ENCODE measurements around the gene TTC7B.

The TTC7B gene

GRCh38 chr14:90816681-90817436 is 629 bp upstream of the TTC7B start:
- Mint-ChIP-seq H3K9me3 (no peaks in the 10 kb centered on the region), H3K36me3 (no peaks in the 10 kb centered on the region), H3K4me1 (peaks cover 15% of the 10 kb centered on the region), H3K27ac (no peak overlapping the region), H3K27me3 (no peaks in the 10 kb centered on the region), H3K4me3 (peak overlapping the region; percentile 49)

DNA sequence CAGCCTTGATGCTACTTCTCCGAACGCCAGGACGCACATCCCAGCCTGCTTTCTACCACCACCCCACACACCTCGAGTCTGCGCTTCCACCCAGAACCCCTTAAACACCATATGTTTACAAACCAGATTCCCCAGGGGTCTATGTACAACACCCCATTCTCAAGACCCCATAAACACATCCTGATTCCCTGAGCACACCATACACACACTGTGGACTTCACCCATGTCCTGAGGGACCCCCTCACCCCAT is 733 bp downstream of the TTC7B start:
- H3K9me3 Mint-ChIP-seq = no peaks in the 10 kb centered on the region
- no peaks in the 10 kb centered on the region for H3K36me3 Mint-ChIP-seq
- no peaks in the 10 kb centered on the region for H3K27me3 Mint-ChIP-seq
- peak overlapping the region; percentile 77 for H3K4me3 Mint-ChIP-seq
- no peak overlapping the region for H3K27ac Mint-ChIP-seq
- peaks cover 4% of the 10 kb centered on the region for H3K4me1 Mint-ChIP-seq

DNA sequence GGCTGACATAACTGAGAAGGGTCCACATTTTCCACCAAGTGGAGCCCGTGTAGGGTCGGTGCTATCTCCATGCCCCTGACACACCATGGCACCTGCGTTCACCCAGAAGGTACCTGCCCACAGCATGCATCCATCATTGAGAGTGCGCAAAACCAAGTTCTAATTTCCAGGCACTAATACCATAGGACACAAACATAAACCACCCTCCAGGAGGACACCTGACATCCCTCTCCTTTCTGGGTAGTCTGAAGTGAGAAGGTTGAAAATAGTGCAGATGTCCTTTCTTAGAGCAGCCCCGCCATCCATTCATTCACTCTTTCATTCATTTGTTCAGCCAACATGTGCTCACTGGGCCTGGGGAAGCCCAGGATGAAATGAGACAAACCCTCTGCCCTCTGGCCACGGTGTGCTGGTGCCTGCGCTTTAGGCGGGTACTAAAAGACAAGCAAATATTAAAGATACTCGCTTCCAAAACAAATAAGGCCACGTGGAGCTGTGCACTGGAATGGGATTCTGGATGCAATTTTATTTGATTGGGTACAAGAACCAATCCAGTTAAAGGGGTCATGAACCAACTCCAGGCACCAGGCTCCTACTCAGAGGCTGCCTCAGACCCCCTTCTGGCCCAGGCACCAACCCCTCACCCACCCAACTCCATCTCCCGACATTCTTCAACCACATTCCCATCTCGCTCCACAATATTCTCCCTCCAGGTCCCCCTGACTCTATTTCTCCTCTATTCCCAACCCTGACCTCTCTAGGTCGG is 1.2 kb downstream of the TTC7B start:
- H3K36me3 Mint-ChIP-seq = no peaks in the 10 kb centered on the region
- H3K27me3 Mint-ChIP-seq = no peaks in the 10 kb centered on the region
- H3K9me3 Mint-ChIP-seq = no peaks in the 10 kb centered on the region
- H3K27ac Mint-ChIP-seq = no peak overlapping the region
- H3K4me3 Mint-ChIP-seq = peak overlapping the region; percentile 77
- peaks cover 4% of the 10 kb centered on the region for H3K4me1 Mint-ChIP-seq

DNA sequence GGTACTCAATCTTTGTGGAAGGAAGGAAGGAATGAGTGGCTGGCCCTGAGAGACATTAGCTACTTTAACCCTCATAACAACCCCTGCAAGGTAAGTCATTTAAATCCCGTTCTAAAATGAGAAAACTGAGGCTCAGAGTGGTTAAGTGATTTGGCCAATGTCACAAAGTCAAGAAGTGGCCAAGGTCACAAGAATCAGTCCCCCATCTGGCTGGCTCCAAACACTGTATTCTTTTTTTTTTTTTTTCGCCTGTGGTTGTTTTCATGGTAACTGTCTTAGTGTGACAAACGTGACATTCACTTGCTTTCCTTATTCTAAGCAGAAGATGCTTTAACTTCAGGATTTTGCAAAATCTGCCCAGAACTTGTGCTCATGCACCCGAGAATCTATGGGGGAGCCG is 2.8 kb downstream of the TTC7B start:
- Mint-ChIP-seq H3K36me3 (no peaks in the 10 kb centered on the region), H3K27me3 (no peaks in the 10 kb centered on the region), H3K4me1 (peaks cover 4% of the 10 kb centered on the region), H3K9me3 (no peaks in the 10 kb centered on the region), H3K27ac (no peak overlapping the region), H3K4me3 (no peak overlapping the region)

GRCh38 chr14:90812109-90812508 is 4.1 kb downstream of the TTC7B start:
- Mint-ChIP-seq H3K4me3 (no peak overlapping the region), H3K4me1 (peaks cover 4% of the 10 kb centered on the region), H3K9me3 (no peaks in the 10 kb centered on the region), H3K36me3 (no peaks in the 10 kb centered on the region), H3K27ac (no peak overlapping the region), H3K27me3 (no peaks in the 10 kb centered on the region)

- H3K4me1 Mint-ChIP-seq = peaks cover 4% of the 10 kb centered on the region
- H3K27ac Mint-ChIP-seq = no peak overlapping the region
- H3K36me3 Mint-ChIP-seq = no peaks in the 10 kb centered on the region
- no peak overlapping the region for H3K4me3 Mint-ChIP-seq
- no peaks in the 10 kb centered on the region for H3K27me3 Mint-ChIP-seq
- no peaks in the 10 kb centered on the region for H3K9me3 Mint-ChIP-seq
These were observed 4.6 kb downstream of the TTC7B start for GRCh38 chr14:90811641-90812040.

GRCh38 chr14:90810806-90811205 is 5.4 kb downstream of the TTC7B start:
- H3K9me3 Mint-ChIP-seq = no peaks in the 10 kb centered on the region
- no peaks in the 10 kb centered on the region for H3K27me3 Mint-ChIP-seq
- H3K4me3 Mint-ChIP-seq = no peak overlapping the region
- H3K27ac Mint-ChIP-seq = no peak overlapping the region
- peaks cover 4% of the 10 kb centered on the region for H3K4me1 Mint-ChIP-seq
- no peaks in the 10 kb centered on the region for H3K36me3 Mint-ChIP-seq

DNA sequence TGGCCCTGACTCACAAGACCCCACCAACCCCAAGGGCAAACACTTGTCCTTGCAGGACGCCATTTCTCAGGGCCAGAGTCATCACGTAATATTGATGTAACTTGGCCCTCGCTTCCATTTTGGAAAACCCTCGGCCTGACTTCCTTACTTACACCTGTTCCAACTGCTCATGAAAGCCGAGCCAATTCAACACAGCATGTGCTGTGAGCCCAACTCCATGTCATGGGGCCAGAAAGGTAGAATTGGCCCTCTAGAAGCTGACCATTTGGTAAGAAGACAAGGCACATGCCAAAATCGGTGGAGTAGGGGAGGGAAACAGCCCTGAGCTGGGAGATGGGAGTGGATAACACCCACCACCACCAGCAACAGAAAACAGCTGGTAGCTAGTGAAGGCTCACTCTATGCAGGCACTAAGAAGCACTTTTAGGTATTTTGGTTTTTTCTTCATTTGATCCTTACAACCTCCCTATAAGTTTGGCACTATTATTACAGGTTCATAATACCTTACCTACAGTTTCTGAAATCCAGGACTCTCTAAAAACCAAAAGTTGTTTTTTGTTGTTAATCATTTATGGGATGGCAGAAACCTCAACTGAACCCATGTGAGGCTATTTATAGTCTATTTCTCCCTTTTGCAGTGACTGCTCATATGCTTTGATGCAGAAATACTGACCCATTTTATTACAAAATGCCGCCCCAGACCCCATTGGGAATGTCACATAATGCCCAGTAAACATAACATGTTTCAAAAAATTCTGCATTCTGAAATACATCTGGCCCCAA is 6.5 kb downstream of the TTC7B start:
- H3K27ac Mint-ChIP-seq = no peak overlapping the region
- H3K36me3 Mint-ChIP-seq = no peaks in the 10 kb centered on the region
- no peaks in the 10 kb centered on the region for H3K9me3 Mint-ChIP-seq
- H3K4me1 Mint-ChIP-seq = no peaks in the 10 kb centered on the region
- H3K27me3 Mint-ChIP-seq = no peaks in the 10 kb centered on the region
- no peak overlapping the region for H3K4me3 Mint-ChIP-seq

DNA sequence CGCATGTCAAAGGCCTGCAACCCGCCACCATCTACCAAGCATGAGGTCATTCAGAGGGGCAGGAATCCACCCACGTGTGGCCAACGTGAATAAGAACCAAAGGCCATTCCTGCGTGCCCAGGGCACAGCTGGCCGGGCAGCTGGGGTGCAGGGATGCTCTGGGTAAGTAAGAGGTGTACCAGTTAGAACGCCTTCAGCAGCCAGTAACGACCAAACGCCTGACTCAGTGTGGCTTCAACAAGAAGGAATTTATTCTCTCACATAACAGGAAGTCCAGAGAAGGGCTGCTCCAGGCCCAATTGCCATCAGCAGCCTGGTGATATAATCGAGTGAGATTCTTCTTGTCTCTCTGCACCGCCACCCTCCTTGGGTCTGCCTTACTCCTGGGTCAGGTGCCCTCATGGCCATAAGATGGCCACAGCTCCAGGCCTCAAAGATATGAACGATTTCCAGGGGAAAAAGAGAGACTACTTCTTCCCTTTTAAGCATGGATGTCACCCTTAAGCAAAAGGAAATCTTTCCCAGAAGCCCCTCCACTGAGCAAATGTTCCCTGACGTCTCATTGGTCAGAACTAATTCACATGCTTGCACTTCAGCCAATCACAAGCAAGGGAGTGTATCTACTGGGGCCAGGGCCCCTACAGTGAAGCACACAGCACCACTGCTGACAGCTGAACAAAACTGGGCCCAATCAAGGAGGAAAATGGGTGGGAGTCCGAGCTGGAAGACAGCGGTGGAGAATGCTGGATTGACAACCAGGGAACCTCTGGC is 7.3 kb downstream of the TTC7B start:
- no peaks in the 10 kb centered on the region for H3K4me1 Mint-ChIP-seq
- H3K27me3 Mint-ChIP-seq = no peaks in the 10 kb centered on the region
- no peak overlapping the region for H3K4me3 Mint-ChIP-seq
- no peaks in the 10 kb centered on the region for H3K9me3 Mint-ChIP-seq
- no peaks in the 10 kb centered on the region for H3K36me3 Mint-ChIP-seq
- no peak overlapping the region for H3K27ac Mint-ChIP-seq

DNA sequence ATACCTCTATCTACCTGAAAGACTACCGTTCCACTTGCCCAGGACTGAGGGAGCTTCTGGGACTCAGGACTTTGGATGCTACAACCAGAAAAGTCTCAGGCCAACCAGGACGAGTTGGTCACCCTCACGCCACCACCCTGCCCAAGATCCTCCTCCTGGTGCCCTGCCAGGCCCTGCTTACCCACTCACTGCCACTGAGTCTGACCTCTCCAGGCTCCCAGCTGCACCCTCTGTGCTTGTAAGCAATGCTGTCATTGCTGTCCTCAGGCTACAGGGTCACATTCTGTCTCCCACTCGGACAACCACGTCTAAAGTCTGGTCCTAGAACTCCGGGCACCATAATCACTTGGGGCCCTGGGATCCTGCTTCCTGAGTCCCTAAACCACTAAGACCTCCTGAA is 9.2 kb downstream of the TTC7B start:
- no peak overlapping the region for H3K27ac Mint-ChIP-seq
- H3K9me3 Mint-ChIP-seq = no peaks in the 10 kb centered on the region
- no peaks in the 10 kb centered on the region for H3K36me3 Mint-ChIP-seq
- H3K4me3 Mint-ChIP-seq = no peak overlapping the region
- H3K27me3 Mint-ChIP-seq = no peaks in the 10 kb centered on the region
- no peaks in the 10 kb centered on the region for H3K4me1 Mint-ChIP-seq

DNA sequence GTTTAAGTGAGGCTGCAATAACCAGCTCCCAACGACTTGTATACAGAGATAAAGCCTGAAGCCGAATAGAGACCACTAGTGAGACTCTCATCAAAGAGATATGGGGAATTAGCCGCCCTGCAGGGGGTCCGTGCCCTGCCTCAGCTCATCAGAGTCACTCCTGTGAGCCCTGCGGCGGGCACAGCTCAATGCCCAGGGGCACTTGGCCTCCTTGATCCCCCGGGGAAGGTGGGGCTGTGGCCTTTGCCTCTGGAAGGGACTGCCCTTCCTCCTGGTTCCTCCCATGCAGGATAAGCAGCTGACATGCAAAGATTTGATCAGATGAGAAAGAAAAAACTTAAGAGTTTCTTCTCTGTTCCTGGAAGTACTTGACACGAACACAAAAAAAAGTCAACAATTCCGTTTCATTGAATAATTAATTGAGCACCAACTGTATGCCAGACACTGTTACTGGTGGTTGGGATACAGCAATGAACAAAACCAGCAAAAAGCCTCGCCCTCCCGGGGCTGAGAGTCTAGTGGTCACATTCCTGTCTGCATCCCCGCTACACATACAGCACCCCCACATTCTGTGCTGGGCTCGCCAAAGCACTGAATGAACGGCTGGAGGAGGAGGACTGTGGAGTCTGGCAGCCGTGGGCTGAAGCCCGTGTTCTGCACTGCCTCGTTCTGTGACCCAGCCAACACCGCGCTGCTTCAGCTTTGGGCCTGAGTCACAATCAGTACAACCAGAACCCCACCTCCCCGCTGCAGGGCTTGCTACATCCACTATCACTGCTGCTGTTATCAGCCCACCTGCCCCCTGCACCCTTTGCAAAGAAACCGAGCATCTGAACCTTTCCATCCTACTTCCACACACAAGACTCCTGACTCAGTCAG is 10.3 kb downstream of the TTC7B start:
- Mint-ChIP-seq H3K27ac (no peak overlapping the region), H3K36me3 (no peaks in the 10 kb centered on the region), H3K4me1 (peaks cover 8% of the 10 kb centered on the region), H3K9me3 (no peaks in the 10 kb centered on the region), H3K4me3 (no peak overlapping the region), H3K27me3 (no peaks in the 10 kb centered on the region)

- no peaks in the 10 kb centered on the region for H3K36me3 Mint-ChIP-seq
- H3K27me3 Mint-ChIP-seq = no peaks in the 10 kb centered on the region
- H3K4me3 Mint-ChIP-seq = no peak overlapping the region
- no peak overlapping the region for H3K27ac Mint-ChIP-seq
- no peaks in the 10 kb centered on the region for H3K9me3 Mint-ChIP-seq
- peaks cover 11% of the 10 kb centered on the region for H3K4me1 Mint-ChIP-seq
These were observed 11.2 kb downstream of the TTC7B start for GRCh38 chr14:90805084-90805391.

DNA sequence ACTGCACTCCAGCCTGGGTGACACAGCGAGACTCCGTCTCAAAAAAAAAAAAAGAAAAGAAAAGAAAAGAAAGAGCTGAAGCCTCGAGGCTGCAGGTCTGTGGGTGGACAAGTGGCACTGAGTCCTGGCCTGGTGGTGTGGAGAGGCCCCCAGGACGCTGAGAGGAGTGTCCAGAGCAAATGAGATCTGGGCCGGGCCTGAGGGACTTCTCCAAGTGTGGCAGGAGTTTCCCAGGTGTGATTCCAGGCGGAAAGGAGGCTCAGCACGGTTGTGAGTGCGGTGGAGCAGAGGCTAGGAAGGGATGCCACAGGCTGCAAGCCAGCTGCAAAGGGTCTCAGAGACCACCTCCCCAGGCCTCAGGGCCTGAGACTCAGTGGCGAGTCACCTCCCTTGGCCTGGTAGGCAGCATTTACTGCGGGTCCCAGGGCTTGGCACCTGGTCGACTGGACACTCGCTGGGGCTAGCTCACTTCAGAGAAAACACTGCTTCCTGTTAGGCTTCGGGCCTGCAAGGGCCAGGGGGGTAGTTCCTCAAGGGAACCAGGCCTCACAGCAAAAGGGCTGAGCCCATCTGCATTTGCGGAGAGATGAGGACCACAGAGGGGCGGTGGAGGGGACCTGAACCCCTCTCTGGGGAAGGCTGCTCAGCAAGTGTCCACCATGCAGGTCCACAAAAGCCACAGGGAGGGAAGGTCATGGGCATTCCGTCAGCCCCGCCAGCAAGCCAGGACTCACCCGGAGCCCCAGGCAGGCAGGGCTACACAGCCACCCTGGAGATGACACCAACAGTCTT is 11.7 kb downstream of the TTC7B start:
- peaks cover 13% of the 10 kb centered on the region for H3K4me1 Mint-ChIP-seq
- H3K36me3 Mint-ChIP-seq = no peaks in the 10 kb centered on the region
- no peak overlapping the region for H3K4me3 Mint-ChIP-seq
- no peak overlapping the region for H3K27ac Mint-ChIP-seq
- H3K27me3 Mint-ChIP-seq = no peaks in the 10 kb centered on the region
- H3K9me3 Mint-ChIP-seq = no peaks in the 10 kb centered on the region

GRCh38 chr14:90803249-90803648 is 13.0 kb downstream of the TTC7B start:
- Mint-ChIP-seq H3K36me3 (no peaks in the 10 kb centered on the region), H3K27ac (peak overlapping the region; percentile 55), H3K27me3 (no peaks in the 10 kb centered on the region), H3K4me1 (peaks cover 13% of the 10 kb centered on the region), H3K4me3 (no peak overlapping the region), H3K9me3 (no peaks in the 10 kb centered on the region)
